ENCODE results near the gene FRS3. TPM values are rescaled to one million over a fixed set of nuclear protein-coding genes. Genes with fewer than 3 reads are reported as not detected.

The FRS3 gene
- total RNA-seq, 1 experiment from 2014 or later = 4.3 TPM

GRCh38 chr6:41748542-41748941 lies 31.2 kb downstream of the FRS3 start:
- H3K27me3 ChIP-seq (ENCODE audit: low read length) = no peaks in the 10 kb centered on the region
- intact Hi-C loops (cut with micrococcal nuclease) = no loop called here
- no peaks in the 10 kb centered on the region for H4K20me1 ChIP-seq (ENCODE audit: low read length)
- BruUV-seq (replicated peaks) = no TSS peak
- no peaks in the 10 kb centered on the region for H3K36me3 ChIP-seq (ENCODE audit: low read depth, low read length)
- H3K4me2 ChIP-seq (ENCODE audit: low read length) = no peak overlapping the region
- peaks cover 6% of the 10 kb centered on the region; the same call in 1 of the 2 replicates for H3K4me1 ChIP-seq (ENCODE audit: insufficient read depth, low read length)
- DNase-seq = no peak
- no peak overlapping the region for H3K27ac ChIP-seq (ENCODE audit: low read length)
- TF ChIP-seq EZH2phosphoT487 (IDR thresholded peaks at IDR 0.05; ENCODE audit: borderline replicate concordance, low read length) (no peak), CTCF (conservative IDR thresholded peaks at IDR 0.05; ENCODE audit: low read depth, low read length) (no peak), EZH2 (IDR thresholded peaks at IDR 0.05; ENCODE audit: low read length, unreplicated experiment) (no peak)
- H2AFZ ChIP-seq (ENCODE audit: low read length) = no peak overlapping the region
- H3K79me2 ChIP-seq (ENCODE audit: low read length) = no peaks in the 10 kb centered on the region
- H3K9ac ChIP-seq (ENCODE audit: low read length) = no peak overlapping the region
- no peaks in the 10 kb centered on the region for H3K9me3 ChIP-seq (ENCODE audit: low read length)
- no peak for ATAC-seq
- H3K9me2 ChIP-seq (replicated peaks; ENCODE audit: low read length) = no peaks in the 10 kb centered on the region
- POLR2A ChIA-PET (ENCODE audit: unreplicated experiment) = no interaction called here
- CTCF ChIA-PET = no interaction called here
- H3F3A ChIP-seq (ENCODE audit: low read length, unreplicated experiment) = no peaks in the 10 kb centered on the region
- H3K4me3 ChIP-seq (ENCODE audit: low read length) = no peak overlapping the region

GRCh38 chr6:41748102-41748477 lies 31.6 kb downstream of the FRS3 start:
- BruUV-seq (replicated peaks) = no TSS peak
- Histone ChIP-seq H3K4me2 (ENCODE audit: low read length) (no peak overlapping the region), H3K79me2 (ENCODE audit: low read length) (no peaks in the 10 kb centered on the region), H3K4me3 (ENCODE audit: low read length) (no peak overlapping the region), H3K27me3 (ENCODE audit: low read length) (no peaks in the 10 kb centered on the region), H3K9ac (ENCODE audit: low read length) (no peak overlapping the region), H2AFZ (ENCODE audit: low read length) (no peak overlapping the region), H3K9me3 (ENCODE audit: low read length) (no peaks in the 10 kb centered on the region), H3K36me3 (ENCODE audit: low read depth, low read length) (no peaks in the 10 kb centered on the region), H4K20me1 (ENCODE audit: low read length) (no peaks in the 10 kb centered on the region), H3K9me2 (replicated peaks; ENCODE audit: low read length) (no peaks in the 10 kb centered on the region), H3K4me1 (ENCODE audit: insufficient read depth, low read length) (peaks cover 6% of the 10 kb centered on the region; the same call in 1 of the 2 replicates), H3K27ac (ENCODE audit: low read length) (no peak overlapping the region), H3F3A (ENCODE audit: low read length, unreplicated experiment) (no peaks in the 10 kb centered on the region)
- DNase-seq = no peak
- TF ChIP-seq EZH2phosphoT487 (IDR thresholded peaks at IDR 0.05; ENCODE audit: borderline replicate concordance, low read length) (no peak), CTCF (conservative IDR thresholded peaks at IDR 0.05; ENCODE audit: low read depth, low read length) (no peak), EZH2 (IDR thresholded peaks at IDR 0.05; ENCODE audit: low read length, unreplicated experiment) (no peak)
- ChIA-PET CTCF (no interaction called here), POLR2A (ENCODE audit: unreplicated experiment) (no interaction called here)
- no peak for ATAC-seq
- intact Hi-C loops (cut with micrococcal nuclease) = no loop called here

GRCh38 chr6:41747256-41748101 lies 32.2 kb downstream of the FRS3 start, which contains the start of gene PGC:
TSS of gene PGC (minus strand) at chr6:41747397. CDS start at chr6:41747334, 63 bp downstream.
- H3K4me1 ChIP-seq (ENCODE audit: insufficient read depth, low read length) = peaks cover 6% of the 10 kb centered on the region; the same call in 1 of the 2 replicates
- no peak within 1 kb of the TSS for H2AFZ ChIP-seq (ENCODE audit: low read length)
- DNase-seq = peak; percentile 57
- H3K36me3 ChIP-seq (ENCODE audit: low read depth, low read length) = no peaks in the 10 kb centered on the region
- H3K9me3 ChIP-seq (ENCODE audit: low read length) = no peaks in the 10 kb centered on the region
- BruUV-seq (replicated peaks) = no TSS peak
- H3K9ac ChIP-seq (ENCODE audit: low read length) = no peak within 1 kb of the TSS
- H3K27ac ChIP-seq (ENCODE audit: low read length) = no peak within 1 kb of the TSS
- intact Hi-C loops (cut with micrococcal nuclease) = no loop called here
- no peaks in the 10 kb centered on the region for H3K27me3 ChIP-seq (ENCODE audit: low read length)
- CTCF ChIA-PET = no interaction called here
- no peak within 1 kb of the TSS for H3K4me3 ChIP-seq (ENCODE audit: low read length)
- H3K79me2 ChIP-seq (ENCODE audit: low read length) = no peaks in the 10 kb centered on the region
- no peaks in the 10 kb centered on the region for H3F3A ChIP-seq (ENCODE audit: low read length, unreplicated experiment)
- POLR2A ChIA-PET (ENCODE audit: unreplicated experiment) = interaction anchor here (0.5 kb wide), 1 partner anchor 24 kb away, joined by 3 read pairs; no protein-coding TSS in a partner anchor
- H3K9me2 ChIP-seq (replicated peaks; ENCODE audit: low read length) = no peaks in the 10 kb centered on the region
- no peak for TF ChIP-seq EZH2phosphoT487 (IDR thresholded peaks at IDR 0.05; ENCODE audit: borderline replicate concordance, low read length)
- TF ChIP-seq CTCF (conservative IDR thresholded peaks at IDR 0.05; ENCODE audit: low read depth, low read length) = no peak
- no peak for TF ChIP-seq EZH2 (IDR thresholded peaks at IDR 0.05; ENCODE audit: low read length, unreplicated experiment)
- no peak within 1 kb of the TSS for H3K4me2 ChIP-seq (ENCODE audit: low read length)
- no peaks in the 10 kb centered on the region for H4K20me1 ChIP-seq (ENCODE audit: low read length)
- ATAC-seq = no peak; the same call in 1 of the 2 replicates

All from PC-3 (cell line).